ENCODE results near the gene ZNF629. TPM values are rescaled to one million over a fixed set of nuclear protein-coding genes. Genes with fewer than 3 reads are reported as not detected.

The ZNF629 gene
- polyA plus RNA-seq, 3 donors, result 0.27 to 2.0 (median 0.73) TPM

DNA sequence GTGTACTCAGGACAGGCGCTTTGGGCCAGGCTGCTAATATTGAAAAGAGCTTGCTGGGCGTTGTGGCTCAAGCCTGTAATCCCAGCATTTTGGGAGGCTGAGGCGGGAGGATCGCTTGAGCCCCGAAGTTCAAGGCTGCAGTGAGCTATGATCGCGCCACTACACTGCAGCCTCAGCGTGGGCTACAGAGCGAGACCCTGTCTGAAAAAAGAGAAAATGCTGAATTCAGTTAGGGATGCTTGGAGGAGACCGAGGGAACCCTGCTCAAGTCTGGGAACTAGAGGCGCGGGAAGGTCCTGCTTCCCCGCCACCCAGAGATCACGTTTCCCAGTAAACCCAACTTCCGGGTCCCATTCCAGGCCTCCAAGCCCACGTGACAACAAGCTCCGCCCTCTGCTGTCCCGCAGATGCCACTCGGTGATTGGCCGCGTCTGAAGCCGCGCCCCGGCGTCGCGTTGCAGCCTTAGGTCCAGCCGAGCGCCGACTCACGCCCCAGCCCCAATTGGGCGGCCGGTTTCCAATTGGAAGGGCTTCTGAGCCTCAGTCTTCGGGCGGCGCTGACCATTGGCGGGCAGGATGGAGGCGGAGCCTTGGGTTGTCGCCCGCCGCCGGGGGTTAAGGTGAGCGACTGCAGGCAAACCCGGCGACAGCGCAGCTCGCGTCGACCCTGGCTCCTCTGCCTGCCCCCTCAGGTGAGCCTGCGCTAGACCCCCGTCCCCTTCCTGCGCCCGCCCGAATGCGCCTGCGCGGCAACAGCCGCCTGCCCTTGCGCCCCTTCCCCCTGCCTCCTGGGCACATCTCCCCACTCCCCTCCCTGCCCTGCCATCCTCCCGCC lies 39.0 kb downstream of the ZNF629 start, which contains the start of gene PHKG2:
Gene PHKG2, plus strand, starts transcription at position 627 of the 835 bp plus-strand sequence. CDS start 396 bp downstream, outside the sequence.
- H3K27ac ChIP-seq (ENCODE audit: low read depth in 1 of 2, low read length in 2 of 2), result peak within 1 kb of the TSS; percentile 69 to 88
- H3K4me1 Mint-ChIP-seq, result peaks cover 27% of the 10 kb centered on the region
- peaks cover 41 to 58% of the 10 kb centered on the region in 2 donors for H3K36me3 ChIP-seq (replicated peaks in 1 of 2; ENCODE audit: control insufficient read depth in 1 of 2, insufficient read depth in 2 of 2, low read length in 2 of 2)
- intact Hi-C loops (cut with micrococcal nuclease), result loop anchor here (2.0 to 5.0 kb wide), 3 partner anchors 15 to 46 kb away; partner anchors contain the start of genes CFAP119 (in 1 of the 2) and RNF40 (in 1 of the 2)
- peaks cover 23 to 24% of the 10 kb centered on the region in 2 donors for H3K4me1 ChIP-seq (ENCODE audit: control insufficient read depth in 1 of 2, insufficient read depth in 2 of 2, low read length in 2 of 2)
- H3K9me3 ChIP-seq (replicated peaks in 1 of 2; ENCODE audit: control insufficient read depth in 1 of 2, insufficient read depth in 1 of 2, low read length in 2 of 2), result no peaks in the 10 kb centered on the region
- H3K9me3 Mint-ChIP-seq, result no peaks in the 10 kb centered on the region
- DNase-seq, result peak; percentile 97 to 99 (median 98)
- H3K27ac Mint-ChIP-seq, result peak within 1 kb of the TSS; percentile 80 to 95 (median 90)
- H3K4me3 ChIP-seq (replicated peaks in 1 of 3; ENCODE audit: low read depth in 2 of 3, low read length in 3 of 3), result peak within 1 kb of the TSS; percentile 48 to 79 (median 69)
- H3K27me3 ChIP-seq (ENCODE audit: control insufficient read depth in 2 of 2, insufficient read depth in 2 of 2, low read length in 2 of 2), result no peaks in the 10 kb centered on the region
- H3K79me2 ChIP-seq (ENCODE audit: insufficient read depth, low read length), result peaks cover 29% of the 10 kb centered on the region
- TF ChIP-seq, protein P1, sequence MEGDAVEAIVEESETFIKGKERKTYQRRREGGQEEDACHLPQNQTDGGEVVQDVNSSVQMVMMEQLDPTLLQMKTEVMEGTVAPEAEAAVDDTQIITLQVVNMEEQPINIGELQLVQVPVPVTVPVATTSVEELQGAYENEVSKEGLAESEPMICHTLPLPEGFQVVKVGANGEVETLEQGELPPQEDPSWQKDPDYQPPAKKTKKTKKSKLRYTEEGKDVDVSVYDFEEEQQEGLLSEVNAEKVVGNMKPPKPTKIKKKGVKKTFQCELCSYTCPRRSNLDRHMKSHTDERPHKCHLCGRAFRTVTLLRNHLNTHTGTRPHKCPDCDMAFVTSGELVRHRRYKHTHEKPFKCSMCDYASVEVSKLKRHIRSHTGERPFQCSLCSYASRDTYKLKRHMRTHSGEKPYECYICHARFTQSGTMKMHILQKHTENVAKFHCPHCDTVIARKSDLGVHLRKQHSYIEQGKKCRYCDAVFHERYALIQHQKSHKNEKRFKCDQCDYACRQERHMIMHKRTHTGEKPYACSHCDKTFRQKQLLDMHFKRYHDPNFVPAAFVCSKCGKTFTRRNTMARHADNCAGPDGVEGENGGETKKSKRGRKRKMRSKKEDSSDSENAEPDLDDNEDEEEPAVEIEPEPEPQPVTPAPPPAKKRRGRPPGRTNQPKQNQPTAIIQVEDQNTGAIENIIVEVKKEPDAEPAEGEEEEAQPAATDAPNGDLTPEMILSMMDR (IDR thresholded peaks at IDR 0.05), result no peak
- no peaks in the 10 kb centered on the region for H4K20me1 ChIP-seq (ENCODE audit: insufficient read depth, low read length)
- peak within 1 kb of the TSS; percentile 77 for H3K4me2 ChIP-seq (replicated peaks; ENCODE audit: extremely low read depth, low read length, poor library complexity, severe bottlenecking)
- peak within 1 kb of the TSS; percentile 92 to 93 for H3K4me3 Mint-ChIP-seq
- no peaks in the 10 kb centered on the region for H3K27me3 Mint-ChIP-seq (ENCODE audit: low read depth in 3 of 3)
- H2AFZ ChIP-seq (ENCODE audit: insufficient read depth, low read depth, low read length, poor library complexity, severe bottlenecking), result peak within 1 kb of the TSS; percentile 87
- peaks cover 39 to 54% of the 10 kb centered on the region in 2 donors for H3K36me3 Mint-ChIP-seq
- WGBS (ENCODE audit: insufficient coverage), result 4% methylated on average over 55 of the region's 60 CpGs
- peak within 1 kb of the TSS; percentile 73 for H3K9ac ChIP-seq (ENCODE audit: insufficient read depth, low read length, poor library complexity, severe bottlenecking)

DNA sequence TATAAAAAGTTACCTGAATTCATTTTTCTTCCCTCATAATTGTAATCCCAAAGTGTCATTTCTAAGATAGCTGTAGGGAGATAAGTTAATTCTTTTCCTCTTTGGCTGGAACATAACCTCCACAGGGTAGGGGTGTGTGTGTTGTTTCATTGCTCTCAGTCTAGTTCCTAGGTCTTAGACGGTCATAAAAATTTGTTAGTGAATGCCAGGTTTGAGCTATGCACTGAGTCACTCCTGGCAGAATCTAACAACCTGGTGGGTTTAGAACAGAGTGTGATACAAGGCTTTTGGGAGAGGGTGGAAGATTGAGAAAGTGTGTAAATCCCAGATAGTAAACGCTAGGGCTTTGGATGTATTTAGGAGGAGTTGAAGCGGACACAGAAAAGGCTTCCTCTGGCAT lies 39.7 kb downstream of the ZNF629 start:
- TF ChIP-seq, protein P1 (IDR thresholded peaks at IDR 0.05), result no peak
- Histone ChIP-seq H3K27me3 (ENCODE audit: control insufficient read depth in 2 of 2, insufficient read depth in 2 of 2, low read length in 2 of 2) (no peaks in the 10 kb centered on the region), H3K9ac (ENCODE audit: insufficient read depth, low read length, poor library complexity, severe bottlenecking) (peak overlapping the region; percentile 73), H3K27ac (ENCODE audit: low read depth in 1 of 2, low read length in 2 of 2) (peak overlapping the region; percentile 69 to 88), H3K79me2 (ENCODE audit: insufficient read depth, low read length) (peaks cover 29% of the 10 kb centered on the region), H3K4me1 (ENCODE audit: control insufficient read depth in 1 of 2, insufficient read depth in 2 of 2, low read length in 2 of 2) (peaks cover 23 to 24% of the 10 kb centered on the region in 2 donors), H3K36me3 (replicated peaks in 1 of 2; ENCODE audit: control insufficient read depth in 1 of 2, insufficient read depth in 2 of 2, low read length in 2 of 2) (peaks cover 34 to 58% of the 10 kb centered on the region in 2 donors), H3K4me3 (replicated peaks in 1 of 3; ENCODE audit: low read depth in 2 of 3, low read length in 3 of 3) (peak overlapping the region in 2 of 3 experiments; percentile 69 to 79), H2AFZ (ENCODE audit: insufficient read depth, low read depth, low read length, poor library complexity, severe bottlenecking) (peak overlapping the region; percentile 87), H4K20me1 (ENCODE audit: insufficient read depth, low read length) (no peaks in the 10 kb centered on the region), H3K9me3 (replicated peaks in 1 of 2; ENCODE audit: control insufficient read depth in 1 of 2, insufficient read depth in 1 of 2, low read length in 2 of 2) (no peaks in the 10 kb centered on the region), H3K4me2 (replicated peaks; ENCODE audit: extremely low read depth, low read length, poor library complexity, severe bottlenecking) (peak overlapping the region; percentile 77)
- peak overlapping the region; percentile 89 to 92 for H3K4me3 Mint-ChIP-seq
- no peaks in the 10 kb centered on the region for H3K27me3 Mint-ChIP-seq (ENCODE audit: low read depth in 3 of 3)
- H3K9me3 Mint-ChIP-seq, result no peaks in the 10 kb centered on the region
- H3K36me3 Mint-ChIP-seq, result peaks cover 40 to 59% of the 10 kb centered on the region in 2 donors
- 82% methylated on average over 2 of the region's 3 CpGs for WGBS (ENCODE audit: insufficient coverage)
- intact Hi-C loops (cut with micrococcal nuclease), result loop anchor here (5.0 kb wide), 2 partner anchors 35 to 45 kb away; no protein-coding TSS in a partner anchor
- H3K27ac Mint-ChIP-seq, result peak overlapping the region; percentile 80 to 95 (median 90)
- no peak for DNase-seq
- peaks cover 27% of the 10 kb centered on the region for H3K4me1 Mint-ChIP-seq
